Panc1 (cell line): ENCODE data around the gene ARPC1B. TPM values are rescaled to one million over a fixed set of nuclear protein-coding genes. Genes with fewer than 3 reads are reported as not detected.

Experiments used
- ATAC-seq: fragments of 200-7000 bp; cut with Tn5 transposase; 2 replicates; pipeline ENCODE4 v1.9.1; 2020; ENCODE audit warnings: mild to moderate bottlenecking, moderate library complexity
- BruUV-seq: library from RNA; stranded (reverse); fragments of 400-500 nt; replicated peaks from 2 replicates; lab custom pipeline; 2021; lab: Mats Ljungman, UMichigan
- CTCF ChIA-PET: fragments of 300-600 bp; sonication (Branson Sonifier 250); formaldehyde crosslinking; loops from one replicate; lab custom pipeline; 2022; ENCODE audit warnings: antibody characterized with exemption; lab: Charles Lee
- POLR2A ChIA-PET: fragments of 300-600 bp; sonication (Branson Sonifier 250); formaldehyde crosslinking; loops from one replicate; lab custom pipeline; 2022; ENCODE audit warnings: antibody characterized with exemption; lab: Charles Lee
- DNase-seq: peaks from one replicate; pipeline ENCODE4 v3.0.0-alpha.2; 2010; ENCODE audit warnings: low read depth, low spot score
- H3K27ac ChIP-seq: 2 replicates; pipeline ENCODE4 v1.5.1; 2011; ENCODE audit warnings: mild to moderate bottlenecking, low read length, inconsistent platforms
- H3K27me3 ChIP-seq: fragments of 200-500 bp; sonication (Bioruptor generic); 2 replicates; pipeline ENCODE4 v1.6.0; 2014; ENCODE audit warnings: low read length, inconsistent platforms; ENCODE audit not compliant: control insufficient read depth, insufficient read depth
- H3K36me3 ChIP-seq: fragments of 200-500 bp; sonication (Bioruptor generic); 2 replicates; pipeline ENCODE4 v1.5.1; 2014; ENCODE audit warnings: inconsistent platforms, mild to moderate bottlenecking, low read length, moderate library complexity; ENCODE audit not compliant: control insufficient read depth, insufficient read depth
- H3K4me1 ChIP-seq: 2 replicates; pipeline ENCODE4 v1.5.1; 2011; ENCODE audit warnings: inconsistent platforms, mild to moderate bottlenecking, low read length, moderate library complexity; ENCODE audit not compliant: control insufficient read depth, insufficient read depth
- H3K4me3 ChIP-seq, 2 experiments: 2 replicates each; pipeline ENCODE4 v1.5.1; 2011 to 2012; ENCODE audit warnings: low read depth in 2 of 2, low read length in 2 of 2, mild to moderate bottlenecking in 2 of 2, inconsistent platforms in 1 of 2, moderate library complexity in 1 of 2
- H3K9me3 ChIP-seq: fragments of 200-500 bp; sonication (Bioruptor generic); 2 replicates; pipeline ENCODE4 v1.5.1; 2014; ENCODE audit warnings: low read depth, mild to moderate bottlenecking, inconsistent platforms, low read length, moderate library complexity; ENCODE audit not compliant: control insufficient read depth, insufficient read depth
- CTCF ChIP-seq: fragments of 450-650 bp; IDR thresholded peaks from 2 replicates; pipeline ENCODE4 v1.5.1; 2017; ENCODE audit warnings: mild to moderate bottlenecking
- POLR2AphosphoS5 ChIP-seq: IDR thresholded peaks from 2 replicates; pipeline ENCODE4 v1.6.1; 2012; ENCODE audit warnings: mild to moderate bottlenecking, low read depth, low read length, moderate library complexity
- REST ChIP-seq, 2 experiments: IDR thresholded peaks; 2 replicates each; pipeline ENCODE4 v1.6.1; 2011 to 2012; ENCODE audit warnings: low read depth in 2 of 2, control low read depth in 1 of 2, low read length in 1 of 2, mild to moderate bottlenecking in 1 of 2, moderate library complexity in 1 of 2; ENCODE audit not compliant: insufficient read depth in 1 of 2
- SIN3A ChIP-seq: IDR thresholded peaks from 2 replicates; pipeline ENCODE4 v1.6.1; 2012; ENCODE audit warnings: low read depth, mild to moderate bottlenecking, low read length, moderate library complexity, borderline replicate concordance; ENCODE audit not compliant: insufficient read depth
- TCF7L2 ChIP-seq: IDR thresholded peaks from 2 replicates; pipeline ENCODE4 v1.6.1; 2011; ENCODE audit warnings: mild to moderate bottlenecking, low read depth, low read length, inconsistent platforms
- in situ Hi-C: cut with HindIII; loops from 2 replicates; pipeline ENCODE4 v1.10.0; 2016; ENCODE audit warnings: low sequenced_read_pairs, low pct_unique_long_range_greater_than_20kb
- intact Hi-C: fragments of 100-400 bp; cut with micrococcal nuclease; formaldehyde crosslinking; loops from one replicate; pipeline ENCODE4 v1.10.0; 2022; ENCODE audit not compliant: unreplicated experiment
- total RNA-seq: library from RNA; stranded (reverse); gene quantifications from one replicate; pipeline ENCODE4 v1.2.1, GENCODE V29; 2021; ENCODE audit not compliant: unreplicated experiment

The ARPC1B gene
- total RNA-seq, 1 experiment from 2014 or later = 266 TPM

GRCh38 chr7:99403764-99404163, 29.2 kb downstream of the ARPC1B start:
- Histone ChIP-seq H3K4me1 (peaks cover 17% of the 10 kb centered on the region), H3K4me3 (no peak overlapping the region), H3K27ac (no peak overlapping the region), H3K36me3 (peaks cover 12% of the 10 kb centered on the region), H3K27me3 (no peaks in the 10 kb centered on the region), H3K9me3 (no peaks in the 10 kb centered on the region)
- DNase-seq = no peak
- no peak for TF ChIP-seq CTCF
- no peak for TF ChIP-seq SIN3A
- no peak for TF ChIP-seq REST (IDR thresholded peaks at IDR 0.05; ENCODE audit: insufficient read depth in 1 of 2, low read depth in 2 of 2, low read length in 1 of 2)
- TF ChIP-seq POLR2AphosphoS5 = no peak
- no peak for TF ChIP-seq TCF7L2
- in situ Hi-C loops = no loop called here
- BruUV-seq = TSS peak; percentile 0
- ChIA-PET CTCF (no interaction called here), POLR2A (no interaction called here)
- intact Hi-C loops = no loop called here
- ATAC-seq = no peak

- no TSS peak for BruUV-seq
- no peak for ATAC-seq
- no peaks in the 10 kb centered on the region for H3K27me3 ChIP-seq
- POLR2A ChIA-PET = no interaction called here
- TF ChIP-seq SIN3A (no peak), POLR2AphosphoS5 (no peak), TCF7L2 (no peak), REST (IDR thresholded peaks at IDR 0.05; ENCODE audit: insufficient read depth in 1 of 2, low read depth in 2 of 2, low read length in 1 of 2) (no peak), CTCF (no peak)
- no peak overlapping the region for H3K4me3 ChIP-seq
- no peaks in the 10 kb centered on the region for H3K9me3 ChIP-seq
- intact Hi-C loops (no loop called here), in situ Hi-C loops (no loop called here)
- H3K27ac ChIP-seq = no peak overlapping the region
- no peak for DNase-seq
- H3K4me1 ChIP-seq = peaks cover 12% of the 10 kb centered on the region
- CTCF ChIA-PET = no interaction called here
- H3K36me3 ChIP-seq = peaks cover 18% of the 10 kb centered on the region
Measured at GRCh38 chr7:99404235-99404976, 29.9 kb downstream of the ARPC1B start.
